Measurements from ENCODE around the gene NANOGP8.

NANOGP8 gene

DNA sequence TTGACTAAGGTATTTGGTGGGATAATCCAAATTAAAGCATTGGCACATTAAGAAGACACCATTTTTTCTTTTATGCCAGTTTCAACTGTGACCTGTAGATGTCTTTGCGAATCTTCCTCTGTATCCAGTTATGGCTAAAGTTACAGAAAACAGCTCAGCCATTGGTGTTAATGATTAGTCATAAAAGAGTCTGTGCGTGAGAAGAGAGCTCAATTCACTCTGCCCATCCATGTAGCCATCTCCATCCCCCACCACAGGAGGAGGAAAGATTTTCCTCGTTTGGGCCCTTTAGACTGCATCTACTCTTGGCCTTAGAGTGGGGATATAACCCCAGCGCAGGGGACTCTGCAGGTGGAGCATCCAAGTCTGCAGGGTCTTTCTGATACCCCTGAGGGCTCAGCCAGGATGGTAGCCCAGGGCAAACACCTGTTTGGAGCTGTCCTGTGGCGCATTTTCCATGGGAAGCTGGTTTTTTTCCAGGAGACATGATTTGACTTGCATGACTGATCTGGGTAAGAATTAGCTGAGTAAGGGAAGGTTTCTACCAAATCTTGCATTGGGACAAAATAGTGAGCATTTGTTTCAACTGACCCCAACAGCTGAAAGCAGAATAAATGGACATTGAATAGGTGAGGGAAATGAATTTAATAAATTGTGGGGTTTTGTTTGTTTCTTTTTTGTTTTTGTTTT is 29.5 kb downstream of the NANOGP8 start:
- no peak for DNase-seq

- DNase-seq: no peak
Measured at GRCh38 chr15:35054380-35054779, 30.7 kb downstream of the NANOGP8 start.

GRCh38 chr15:35047996-35048395 is 37.1 kb downstream of the NANOGP8 start:
- no peak for DNase-seq

DNA sequence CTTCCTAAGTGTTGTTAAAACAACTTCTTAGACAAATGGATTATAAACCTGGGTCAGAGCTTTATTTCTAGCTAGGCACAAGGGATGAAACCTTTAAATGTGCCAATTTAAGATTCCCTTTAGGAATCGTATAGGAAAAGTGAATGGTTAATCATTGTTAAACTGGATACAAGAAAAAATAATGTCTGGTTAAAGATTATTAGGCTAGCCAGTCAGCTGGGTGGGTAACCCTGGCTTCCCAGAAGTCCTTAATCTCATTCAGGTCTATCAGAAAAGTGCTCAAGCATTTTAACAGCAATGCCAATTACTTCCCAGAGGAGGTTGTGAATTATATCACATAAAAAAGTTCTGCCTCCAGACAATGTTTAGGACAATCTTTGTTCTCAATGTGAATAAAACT is 37.6 kb downstream of the NANOGP8 start:
- DNase-seq: no peak

DNA sequence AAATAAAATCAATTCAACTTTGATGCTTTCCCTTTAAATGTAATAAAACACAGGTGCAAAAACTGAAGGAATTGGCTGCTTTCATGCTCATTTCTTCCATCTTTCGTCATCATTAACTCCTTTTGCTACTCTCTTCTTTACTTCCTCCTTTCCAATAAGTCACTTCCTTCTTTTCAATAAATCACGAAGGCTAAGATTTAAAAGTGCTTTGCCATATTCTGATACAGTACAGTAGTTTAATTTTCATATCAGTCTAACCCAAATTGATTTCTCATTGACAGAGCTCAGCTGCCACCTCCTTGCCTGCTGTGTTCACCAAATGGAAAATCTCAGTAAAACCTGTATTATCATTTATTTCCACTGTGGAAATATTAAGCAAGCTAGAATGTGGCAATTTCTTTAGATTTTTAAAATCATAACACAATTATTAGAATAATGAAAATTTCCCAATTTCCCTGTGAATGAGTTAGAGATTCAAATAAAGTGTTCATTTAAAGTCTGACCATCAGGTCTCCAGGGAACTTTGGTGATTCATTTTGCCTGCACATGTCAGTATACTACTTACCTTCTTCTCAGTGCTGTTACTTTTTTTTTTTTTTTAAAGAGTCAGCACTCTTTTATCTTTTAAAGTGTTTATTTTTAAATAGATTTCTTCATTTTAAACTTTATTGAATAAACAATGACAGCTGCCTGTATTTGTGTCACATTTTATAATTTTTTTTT is 41.6 kb downstream of the NANOGP8 start:
- no peak for DNase-seq

DNA sequence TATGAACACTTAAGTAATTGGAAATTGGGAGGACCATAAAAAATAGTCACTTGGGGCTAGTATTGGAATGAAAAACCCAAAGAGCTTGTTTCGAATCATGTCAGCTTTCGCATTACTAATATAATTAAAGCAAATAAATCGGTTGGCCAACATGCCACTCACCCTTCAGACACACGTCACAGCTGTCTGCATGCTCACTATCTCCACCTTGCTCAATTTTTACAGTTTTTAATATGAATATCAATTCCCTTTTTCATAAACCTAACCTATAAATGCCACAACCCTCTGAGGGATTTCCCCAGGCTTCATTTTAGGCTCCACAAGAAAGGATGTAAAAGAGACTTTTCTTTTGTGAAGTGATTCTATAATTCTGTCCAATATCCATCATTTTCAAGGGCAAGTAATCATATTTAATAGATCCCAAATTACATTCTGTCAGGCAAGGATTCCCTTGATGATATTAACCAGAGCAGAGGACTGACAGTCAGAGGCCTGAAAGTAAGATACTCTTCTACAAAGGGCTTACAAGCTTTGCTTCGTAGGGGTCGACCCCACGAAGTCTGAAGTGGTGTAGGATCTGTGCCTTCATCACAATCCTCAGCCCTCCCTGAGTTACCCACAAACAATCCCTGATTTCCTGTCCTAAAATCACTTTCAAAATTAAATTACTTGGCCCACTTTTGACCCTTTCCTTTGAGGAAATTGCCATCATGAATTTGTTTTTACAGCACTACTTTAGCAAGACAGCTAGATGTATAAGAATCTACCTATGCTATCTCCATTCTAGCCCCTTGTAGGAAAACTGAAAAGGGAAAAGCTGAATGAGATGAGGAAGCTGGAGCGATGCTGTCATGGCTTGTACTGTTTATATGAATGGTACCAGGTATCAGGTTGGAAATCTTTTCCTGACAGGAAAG is 44.5 kb downstream of the NANOGP8 start:
- no peak for DNase-seq

DNA sequence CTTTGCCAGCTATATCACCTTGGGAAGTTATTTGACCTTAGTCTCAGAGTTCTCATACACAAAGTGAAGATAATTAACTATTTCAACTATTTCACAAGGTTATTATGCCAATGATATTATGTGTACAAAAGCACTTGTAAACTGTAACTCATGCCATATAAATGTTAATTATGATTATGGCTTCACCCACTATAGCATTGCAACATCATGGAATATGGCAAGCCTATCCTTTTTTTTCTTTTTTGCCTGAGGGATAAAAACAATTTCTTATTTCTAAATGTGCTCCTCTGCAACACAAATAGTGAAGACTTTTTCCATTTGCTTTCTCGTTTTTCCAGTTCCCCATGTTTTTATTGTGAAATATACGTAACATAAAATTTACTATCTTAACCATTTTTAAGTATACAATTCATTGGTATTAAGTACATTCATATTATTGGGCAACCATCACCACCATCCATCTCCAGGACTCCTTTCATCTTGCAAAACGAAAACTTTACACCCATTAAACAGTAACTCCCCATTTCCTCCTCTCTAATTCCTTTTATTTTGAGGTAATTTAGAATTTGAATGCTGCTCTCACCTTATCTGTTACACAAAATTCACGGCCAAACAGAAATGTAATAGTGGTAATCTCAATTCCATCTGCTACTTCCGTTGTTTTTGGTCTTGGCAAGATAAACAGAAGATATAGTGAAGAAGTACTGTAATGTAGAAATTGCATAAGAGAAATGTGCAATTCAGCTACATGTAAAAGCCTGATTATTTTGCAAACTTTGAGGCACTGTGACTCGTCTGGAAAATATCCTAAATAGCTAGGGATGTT is 46.3 kb downstream of the NANOGP8 start:
- DNase-seq: no peak
